Natural killer cell treated with Interleukin-12 subunit alpha and Interleukin-12 subunit beta and Interleukin-15 and Interleukin-18, amount 100 ng/mL, for 72 hours (primary cell): Measurements from ENCODE around the gene VPS11. TPM values are rescaled to one million over a fixed set of nuclear protein-coding genes. Genes with fewer than 3 reads are reported as not detected.
A peak's percentile ranks its signal among the peaks of the same experiment; 100 is the strongest.
"Not testable (repeated sequence)": the region's sequence is repeated elsewhere in the genome, so short reads cannot be mapped to it uniquely, and the experiment has no call there.

ENCODE experiments used
- ATAC-seq, 2 donors: fragments of 150-1000 bp; cut with Tn5 transposase in 1 of 2; sonication (Bioruptor Pico), chemical (Tn5 transposase) in 1 of 2; 2 replicates each; pipeline ENCODE4 v1.10.0; 2021
- DNase-seq: peaks from one replicate; pipeline ENCODE4 v3.0.0; 2022; ENCODE audit warnings: low spot score
- H3K27ac Mint-ChIP-seq, 2 donors: 1 replicate in 1 of 2; 2 replicates in 1 of 2; pipeline ENCODE4 v1.8.0; 2022; ENCODE audit warnings: mixed read lengths in 2 of 2, mild to moderate bottlenecking in 1 of 2, moderate library complexity in 1 of 2
- H3K27me3 Mint-ChIP-seq, 2 donors: 1 replicate in 1 of 2; 2 replicates in 1 of 2; pipeline ENCODE4 v1.8.0; 2022; ENCODE audit warnings: mixed read lengths in 2 of 2
- H3K36me3 Mint-ChIP-seq: one replicate; pipeline ENCODE4 v1.8.0; 2022; ENCODE audit warnings: mixed read lengths
- H3K4me1 Mint-ChIP-seq, 2 donors: 1 replicate in 1 of 2; 2 replicates in 1 of 2; pipeline ENCODE4 v1.8.0; 2022; ENCODE audit warnings: low read depth in 2 of 2, mixed read lengths in 2 of 2, mild to moderate bottlenecking in 1 of 2
- H3K4me3 Mint-ChIP-seq: one replicate; pipeline ENCODE4 v1.8.0; 2022; ENCODE audit warnings: mixed read lengths
- H3K9me3 Mint-ChIP-seq: 2 replicates; pipeline ENCODE4 v1.8.0; 2022; ENCODE audit warnings: mixed read lengths
- total RNA-seq, 2 donors: library from RNA; stranded (reverse); gene quantifications; one replicate each; pipeline ENCODE4 v1.2.3, GENCODE V29; 2022

Gene VPS11
- total RNA-seq, 2 donors from 2014 or later: 34.7 to 42.0 TPM

DNA sequence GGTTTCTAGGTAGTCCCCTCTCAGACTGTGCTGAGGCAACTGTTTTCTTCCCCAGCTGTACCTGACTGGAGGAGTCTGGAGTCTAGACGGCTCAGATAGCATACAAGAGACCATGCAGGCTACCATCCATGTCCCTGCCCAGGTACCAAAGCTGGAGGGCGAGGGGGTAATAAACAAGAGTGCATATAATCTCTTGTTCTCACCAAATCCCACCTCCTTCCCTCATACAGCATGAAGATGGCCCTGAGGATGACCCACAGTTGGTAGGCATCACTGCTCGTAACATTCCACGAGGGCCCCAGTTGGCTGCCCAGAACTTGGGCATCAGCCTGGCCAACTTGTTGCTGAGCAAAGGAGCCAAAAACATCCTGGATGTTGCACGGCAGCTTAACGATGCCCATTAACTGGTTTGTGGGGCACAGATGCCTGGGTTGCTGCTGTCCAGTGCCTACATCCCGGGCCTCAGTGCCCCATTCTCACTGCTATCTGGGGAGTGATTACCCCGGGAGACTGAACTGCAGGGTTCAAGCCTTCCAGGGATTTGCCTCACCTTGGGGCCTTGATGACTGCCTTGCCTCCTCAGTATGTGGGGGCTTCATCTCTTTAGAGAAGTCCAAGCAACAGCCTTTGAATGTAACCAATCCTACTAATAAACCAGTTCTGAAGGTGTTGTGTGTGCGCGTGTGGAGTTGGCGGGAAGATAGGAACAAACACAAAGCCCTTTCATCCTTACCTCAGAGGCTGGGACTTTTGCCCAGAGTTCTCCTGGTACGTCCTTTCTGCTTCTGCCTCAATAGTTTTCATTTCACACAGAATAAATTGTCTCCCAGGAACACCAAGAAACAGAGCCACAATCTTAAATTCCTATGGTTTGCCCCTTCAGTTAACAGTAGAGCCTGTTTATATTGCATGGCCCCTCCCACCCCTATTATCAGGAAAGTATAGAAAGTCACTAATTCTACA lies 25.5 kb downstream of the VPS11 start:
- Mint-ChIP-seq H3K4me3 (peak overlapping the region; percentile 91), H3K4me1 (peaks cover 32 to 39% of the 10 kb centered on the region in 2 donors), H3K27me3 (no peaks in the 10 kb centered on the region), H3K9me3 (no peaks in the 10 kb centered on the region), H3K27ac (peak overlapping the region; percentile 92 to 93), H3K36me3 (peaks cover 21% of the 10 kb centered on the region)
- ATAC-seq (no peak), DNase-seq (no peak)

DNA sequence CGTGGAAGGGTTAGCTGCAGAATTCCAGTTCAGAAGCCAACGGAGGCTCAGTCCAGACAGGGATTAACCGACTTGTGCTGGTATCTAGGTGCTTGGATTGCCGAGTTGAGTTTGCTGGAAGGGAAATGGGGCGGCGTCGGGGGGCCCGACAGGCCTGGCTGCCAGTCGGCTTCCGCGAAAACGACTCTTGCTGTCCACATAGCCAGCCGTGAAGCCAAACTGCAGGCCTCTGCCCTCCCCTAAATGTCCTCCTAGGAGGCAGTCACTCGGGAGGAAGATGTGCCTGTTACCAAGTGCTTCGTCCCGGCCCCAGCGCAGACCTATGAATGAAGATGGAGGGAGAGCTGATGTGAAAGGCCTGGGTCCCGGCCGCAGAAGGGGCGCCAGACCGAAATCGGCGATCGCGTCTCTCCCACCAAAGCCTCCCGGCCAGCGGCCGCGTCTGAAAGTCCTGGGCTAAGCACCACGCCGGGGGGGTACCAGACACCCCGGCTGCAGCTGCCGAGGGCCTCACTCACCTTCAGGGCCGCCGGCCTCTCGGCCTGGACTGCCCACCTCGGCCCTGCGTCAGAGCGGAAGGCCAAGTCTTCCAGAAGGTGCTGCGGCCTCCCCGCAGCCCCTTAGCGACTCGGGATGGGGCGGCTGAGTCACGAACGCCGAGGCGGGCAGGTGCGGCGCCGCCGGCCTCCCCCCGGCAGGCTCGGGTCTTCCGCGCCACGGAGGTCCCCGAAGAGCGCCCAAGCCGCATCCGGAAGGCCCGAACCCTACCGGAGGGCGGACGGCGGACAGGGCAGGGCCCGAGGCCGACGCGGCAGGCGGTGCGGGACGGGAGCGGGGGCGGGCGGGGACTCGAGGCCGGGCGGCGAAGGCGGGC lies 26.6 kb downstream of the VPS11 start:
- DNase-seq (no peak), ATAC-seq (peak; percentile 15 to 20)
- peaks cover 32 to 39% of the 10 kb centered on the region in 2 donors for H3K4me1 Mint-ChIP-seq
- H3K4me3 Mint-ChIP-seq: peak overlapping the region; percentile 91
- no peaks in the 10 kb centered on the region for H3K27me3 Mint-ChIP-seq
- H3K27ac Mint-ChIP-seq: peak overlapping the region; percentile 92 to 93
- no peaks in the 10 kb centered on the region for H3K9me3 Mint-ChIP-seq
- H3K36me3 Mint-ChIP-seq: peaks cover 29% of the 10 kb centered on the region

DNA sequence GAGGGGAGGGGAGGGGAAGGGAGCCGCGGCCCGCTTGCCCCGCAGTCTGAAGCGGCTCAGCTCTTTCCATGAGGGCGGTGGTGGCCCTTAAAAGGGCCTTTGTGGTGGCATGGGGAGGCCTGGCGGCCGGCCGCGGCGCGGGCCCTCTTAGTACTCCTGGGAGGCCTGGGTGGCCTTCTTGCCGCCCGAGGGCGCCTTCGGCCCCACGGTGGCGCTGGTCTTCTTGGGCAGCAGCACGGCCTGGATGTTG lies 27.1 kb downstream of the VPS11 start:
- H3K4me3 Mint-ChIP-seq: peak overlapping the region; percentile 91
- H3K9me3 Mint-ChIP-seq: no peaks in the 10 kb centered on the region
- H3K4me1 Mint-ChIP-seq: peaks cover 33 to 39% of the 10 kb centered on the region in 2 donors
- ATAC-seq (peak; percentile 64 to 69), DNase-seq (peak; percentile 77)
- no peaks in the 10 kb centered on the region for H3K27me3 Mint-ChIP-seq
- peaks cover 29% of the 10 kb centered on the region for H3K36me3 Mint-ChIP-seq
- peak overlapping the region; percentile 92 to 93 for H3K27ac Mint-ChIP-seq

DNA sequence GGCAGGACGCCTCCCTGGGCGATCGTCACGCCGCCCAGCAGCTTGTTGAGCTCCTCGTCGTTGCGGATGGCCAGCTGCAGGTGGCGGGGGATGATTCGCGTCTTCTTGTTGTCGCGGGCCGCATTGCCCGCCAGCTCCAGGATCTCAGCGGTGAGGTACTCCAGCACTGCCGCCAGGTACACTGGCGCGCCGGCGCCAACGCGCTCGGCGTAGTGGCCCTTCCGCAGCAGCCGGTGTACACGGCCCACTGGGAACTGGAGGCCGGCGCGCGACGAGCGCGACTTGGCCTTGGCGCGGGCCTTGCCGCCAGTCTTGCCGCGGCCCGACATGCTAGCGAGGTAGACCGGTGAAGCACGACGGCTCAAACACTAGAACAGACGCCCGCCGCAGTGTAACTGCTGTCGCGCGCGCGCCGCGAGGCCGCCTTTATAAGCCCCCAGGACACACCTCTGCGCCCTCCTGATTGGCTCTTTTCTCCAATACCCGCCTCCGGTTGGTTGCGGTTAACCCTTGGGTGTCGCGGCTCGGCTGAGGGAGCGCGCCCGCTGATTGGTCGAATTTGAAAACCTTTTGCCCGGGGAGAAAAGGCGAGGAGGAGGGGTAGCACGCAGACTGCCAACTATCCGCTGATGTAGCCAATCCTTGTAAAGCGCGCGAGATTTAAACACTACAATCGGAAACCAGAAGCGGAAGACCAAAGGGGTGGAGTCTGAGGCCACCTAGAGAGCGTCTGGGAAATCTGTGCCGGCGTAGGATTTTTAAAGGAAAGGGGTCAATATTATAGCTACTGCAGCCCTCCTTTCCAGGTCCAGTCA lies 27.7 kb downstream of the VPS11 start:
- Mint-ChIP-seq H3K4me1 (peaks cover 38 to 41% of the 10 kb centered on the region in 2 donors), H3K27ac (peak overlapping the region; percentile 92 to 93)
- ATAC-seq: peak; percentile 91 to 93

DNA sequence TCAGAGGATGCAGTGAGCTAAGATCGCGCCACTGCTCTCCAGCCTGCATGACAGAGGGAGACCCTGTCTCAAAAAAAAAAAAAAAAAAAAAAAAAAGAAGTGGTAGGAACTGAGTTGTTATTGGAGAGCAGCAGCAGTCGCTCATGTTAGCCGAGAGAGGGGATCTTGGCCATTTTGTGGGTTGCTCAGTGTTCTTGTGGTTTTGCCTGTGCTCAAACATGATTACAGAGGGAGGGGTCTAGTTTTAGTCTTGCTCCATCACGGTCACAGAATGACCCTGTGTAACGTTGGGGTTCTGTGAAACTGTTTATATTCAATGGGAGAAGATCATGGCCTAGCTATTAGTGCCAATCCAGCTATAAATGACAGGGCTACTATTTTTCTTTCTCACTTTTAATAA lies 32.1 kb downstream of the VPS11 start:
- Mint-ChIP-seq H3K27me3 (no peaks in the 10 kb centered on the region), H3K9me3 (no peaks in the 10 kb centered on the region), H3K36me3 (peaks cover 27% of the 10 kb centered on the region), H3K27ac (peak overlapping the region; percentile 95 to 99), H3K4me3 (peak overlapping the region; percentile 92), H3K4me1 (peaks cover 38% of the 10 kb centered on the region in 2 donors)
- DNase-seq: no peak
- no peak for ATAC-seq

More for the DNA sequence above, 27.7 kb downstream of the VPS11 start:
- no peaks in the 10 kb centered on the region for H3K9me3 Mint-ChIP-seq
- peaks cover 33% of the 10 kb centered on the region for H3K36me3 Mint-ChIP-seq
- H3K27me3 Mint-ChIP-seq: no peaks in the 10 kb centered on the region
- peak overlapping the region; percentile 91 for H3K4me3 Mint-ChIP-seq
- DNase-seq: peak; percentile 100

DNA sequence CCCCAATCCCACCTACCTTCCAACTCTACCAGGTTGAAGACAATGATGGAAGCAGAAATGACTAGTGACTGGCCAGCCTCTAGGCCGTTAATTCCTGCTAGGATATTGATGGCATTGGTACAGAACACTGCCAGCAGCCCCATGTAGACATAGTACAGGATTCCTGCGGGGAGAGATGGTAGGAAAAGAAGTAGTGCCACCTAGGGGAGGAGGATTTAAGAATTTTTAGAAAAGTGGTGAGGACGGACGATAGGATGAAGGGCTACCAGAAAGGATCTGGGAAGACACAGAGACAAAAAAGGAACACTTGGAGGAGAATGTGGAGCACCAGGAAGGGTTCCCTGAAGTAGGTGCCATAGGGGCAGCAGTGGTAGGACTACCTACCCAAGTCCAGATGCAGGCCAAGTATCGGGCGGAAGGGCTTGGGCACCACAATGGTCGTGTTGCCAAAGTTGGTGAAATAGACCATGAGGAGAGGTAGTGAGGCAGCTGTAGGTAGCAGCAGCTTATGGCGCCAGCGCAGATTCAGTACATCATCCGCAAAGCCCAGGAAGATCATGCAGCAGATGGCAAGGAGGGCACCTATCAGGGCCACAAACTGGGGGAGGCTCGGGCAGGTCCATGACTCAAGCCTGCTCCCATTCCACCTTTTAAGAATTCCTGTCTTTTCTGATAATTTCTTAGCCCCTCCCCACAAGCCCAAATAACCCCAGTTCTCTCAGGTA lies 32.8 kb downstream of the VPS11 start:
- ATAC-seq: no peak
- Mint-ChIP-seq H3K9me3 (no peaks in the 10 kb centered on the region), H3K4me3 (peak overlapping the region; percentile 92), H3K27me3 (no peaks in the 10 kb centered on the region), H3K36me3 (peaks cover 27% of the 10 kb centered on the region), H3K27ac (peak overlapping the region; percentile 95 to 99), H3K4me1 (peaks cover 32 to 35% of the 10 kb centered on the region in 2 donors)
- no peak for DNase-seq

DNA sequence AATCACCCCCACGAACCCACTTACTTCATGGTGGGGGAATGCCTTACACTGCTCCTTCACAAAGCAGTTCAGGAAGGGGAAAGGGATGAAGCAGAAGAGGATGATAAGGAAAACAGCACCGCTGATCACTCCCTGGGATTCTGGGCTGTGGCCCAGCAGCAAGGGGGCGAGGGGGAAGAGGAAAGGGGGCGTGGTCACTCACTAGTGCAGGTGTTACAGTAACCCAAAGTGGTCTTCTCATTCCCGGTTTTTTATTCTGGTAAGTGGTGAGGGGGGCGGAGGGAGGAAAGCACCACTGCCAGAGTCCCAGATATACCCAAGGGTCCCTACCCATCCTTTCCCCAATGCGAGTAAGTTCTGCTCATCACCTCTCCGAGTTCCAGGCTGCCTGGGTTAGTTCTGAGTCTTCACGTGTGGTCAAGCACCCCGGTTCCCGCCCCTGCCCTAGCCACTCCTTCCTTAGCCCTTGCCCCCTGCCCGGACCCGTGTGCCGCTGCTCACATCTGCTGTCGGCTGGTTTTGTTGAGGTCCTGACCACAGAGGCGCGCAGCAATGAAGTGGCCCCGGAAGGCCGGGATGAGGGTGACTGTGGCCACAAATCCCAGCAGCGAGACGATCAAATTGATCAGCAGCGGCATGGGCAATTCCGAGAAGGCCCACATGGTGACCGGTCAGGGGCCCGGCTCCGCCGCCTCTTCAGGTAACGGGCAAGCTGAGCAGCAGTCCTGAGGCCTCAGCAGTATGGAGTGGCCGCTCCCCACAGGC lies 33.6 kb downstream of the VPS11 start:
- Mint-ChIP-seq H3K9me3 (no peaks in the 10 kb centered on the region), H3K4me3 (peak overlapping the region; percentile 92), H3K27ac (peak overlapping the region; percentile 95 to 99), H3K4me1 (peaks cover 27 to 31% of the 10 kb centered on the region in 2 donors), H3K27me3 (no peaks in the 10 kb centered on the region), H3K36me3 (peaks cover 27% of the 10 kb centered on the region)
- DNase-seq: peak; percentile 68
- ATAC-seq: peak; percentile 66 to 72

DNA sequence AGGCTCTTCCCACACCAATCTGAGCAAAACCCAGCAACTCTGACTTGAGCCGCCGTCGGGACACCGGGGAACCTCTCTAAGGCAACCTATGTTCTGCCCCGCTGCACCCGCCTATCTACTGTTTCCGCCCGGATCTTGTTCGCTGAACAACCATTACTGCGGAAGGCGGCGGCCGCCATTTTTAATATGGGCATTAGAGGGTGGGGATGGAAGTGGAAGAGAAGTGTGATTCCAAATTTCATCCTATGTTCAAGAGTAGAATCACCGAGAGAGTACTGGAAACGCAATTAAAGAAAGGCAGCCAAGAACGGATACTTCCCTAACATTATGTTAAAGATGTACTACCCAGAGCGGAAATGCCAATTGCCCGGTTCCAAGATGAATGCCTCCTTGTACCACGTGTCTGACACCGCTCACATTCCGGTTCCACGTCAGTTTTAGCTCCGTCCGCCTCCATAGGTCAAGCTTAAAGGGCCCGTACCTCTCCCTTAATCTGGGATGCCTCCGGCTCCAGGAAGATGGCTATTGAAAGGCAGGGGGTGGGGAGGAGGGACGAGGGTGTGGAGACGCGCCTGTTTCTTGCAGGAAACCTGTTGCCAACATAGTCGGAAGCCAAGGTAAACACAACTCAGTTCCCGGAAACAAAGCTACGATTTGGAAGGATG lies 34.3 kb downstream of the VPS11 start, which contains the start of gene DPAGT1:
Gene DPAGT1, minus strand, starts transcription at position 95 of the 665 bp plus-strand sequence. CDS start 198 bp downstream, outside the sequence.
- no peaks in the 10 kb centered on the region for H3K9me3 Mint-ChIP-seq
- peaks cover 31 to 33% of the 10 kb centered on the region in 2 donors for H3K4me1 Mint-ChIP-seq
- peak within 1 kb of the TSS; percentile 92 for H3K4me3 Mint-ChIP-seq
- peak within 1 kb of the TSS; percentile 95 to 99 for H3K27ac Mint-ChIP-seq
- no peaks in the 10 kb centered on the region for H3K27me3 Mint-ChIP-seq
- ATAC-seq (peak; percentile 90 to 94), DNase-seq (peak; percentile 88)
- peaks cover 22% of the 10 kb centered on the region for H3K36me3 Mint-ChIP-seq

DNA sequence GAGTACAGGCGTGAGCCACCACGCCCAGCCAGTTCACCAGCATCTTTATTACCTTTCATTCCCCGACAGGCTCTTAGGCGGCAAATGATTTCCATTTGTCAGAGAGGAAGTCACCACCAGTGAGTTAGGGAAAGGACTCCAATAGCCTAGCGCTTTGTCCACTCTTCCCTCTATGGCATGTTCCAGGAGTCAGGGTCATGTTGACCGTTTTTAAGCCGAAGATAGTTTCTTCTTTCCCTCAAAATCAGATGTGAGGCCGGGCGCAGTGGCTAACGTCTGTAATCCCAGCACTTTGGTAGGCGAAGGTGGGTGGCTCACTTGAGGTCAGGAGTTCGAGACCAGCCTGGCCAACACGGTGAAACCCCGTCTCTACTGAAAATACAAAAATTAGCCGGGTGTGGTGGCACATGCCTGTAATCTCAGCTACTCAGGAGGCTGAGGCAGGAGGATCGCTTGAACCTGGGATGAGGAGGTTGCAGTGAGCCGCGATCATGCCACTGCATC lies 35.6 kb downstream of the VPS11 start:
- not testable (repeated sequence) for H3K27me3 Mint-ChIP-seq
- Mint-ChIP-seq H3K4me1 (peaks cover 33 to 37% of the 10 kb centered on the region in 2 donors), H3K36me3 (peaks cover 15% of the 10 kb centered on the region)

DNA sequence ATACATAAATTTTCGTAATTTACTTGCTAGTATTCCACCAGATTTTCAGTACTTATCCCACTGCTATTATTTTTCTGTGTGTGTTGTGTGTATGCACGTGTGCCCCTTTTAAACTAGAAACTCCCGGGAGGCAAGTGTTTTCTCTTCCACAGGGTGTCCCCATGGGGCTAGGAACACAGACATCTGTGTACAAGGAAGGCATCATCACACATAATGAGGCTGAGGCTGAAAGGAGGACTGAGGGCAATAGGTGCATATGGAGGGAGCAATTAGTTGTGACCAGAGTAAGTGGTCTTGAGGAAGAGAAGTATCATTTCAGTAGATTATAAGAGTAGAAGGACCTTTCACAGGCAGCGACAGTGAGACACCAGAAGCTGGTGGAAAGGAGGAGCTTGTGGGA lies 36.2 kb downstream of the VPS11 start:
- H3K4me1 Mint-ChIP-seq: peaks cover 39 to 43% of the 10 kb centered on the region in 2 donors
- no peak for DNase-seq
- H3K9me3 Mint-ChIP-seq: no peaks in the 10 kb centered on the region
- no peak overlapping the region for H3K4me3 Mint-ChIP-seq
- ATAC-seq: no peak
- peak overlapping the region in 1 of 2 donors; percentile 95 for H3K27ac Mint-ChIP-seq
- peaks cover 9% of the 10 kb centered on the region for H3K36me3 Mint-ChIP-seq
- no peaks in the 10 kb centered on the region for H3K27me3 Mint-ChIP-seq

More for the DNA sequence above, 35.6 kb downstream of the VPS11 start:
- H3K9me3 Mint-ChIP-seq, H3K4me3 Mint-ChIP-seq, ATAC-seq, DNase-seq: not testable (repeated sequence)
- peak overlapping the region in 1 of 2 donors; percentile 95 for H3K27ac Mint-ChIP-seq
